Kidney glomerular epithelial cell (primary cell): ENCODE data around the gene SLC25A48.
A peak's percentile ranks its signal among the peaks of the same experiment; 100 is the strongest.
"Not testable (repeated sequence)": the region's sequence is repeated elsewhere in the genome, so short reads cannot be mapped to it uniquely, and the experiment has no call there.

Experiments used
- DNase-seq: peaks from one replicate; lab custom pipeline; 2025; lab: John Stamatoyannopoulos, UW

The SLC25A48 gene

GRCh38 chr5:135857630-135858311 is 23.3 kb downstream of the SLC25A48 start:
- no peak for DNase-seq

GRCh38 chr5:135859186-135859585 is 24.7 kb downstream of the SLC25A48 start:
- not testable (repeated sequence) for DNase-seq

GRCh38 chr5:135859641-135860040 is 25.2 kb downstream of the SLC25A48 start:
- no peak for DNase-seq

GRCh38 chr5:135861641-135862040 is 27.2 kb downstream of the SLC25A48 start:
- DNase-seq = no peak

GRCh38 chr5:135862086-135862485 is 27.6 kb downstream of the SLC25A48 start:
- no peak for DNase-seq

- DNase-seq = no peak
Observed at GRCh38 chr5:135862744-135863143, 28.3 kb downstream of the SLC25A48 start.

- DNase-seq = no peak
Observed at GRCh38 chr5:135864503-135865435, 30.3 kb downstream of the SLC25A48 start.

- DNase-seq = no peak
Observed at GRCh38 chr5:135866016-135866415, 31.6 kb downstream of the SLC25A48 start.

- no peak for DNase-seq
Observed at GRCh38 chr5:135867599-135867998, 33.1 kb downstream of the SLC25A48 start.

GRCh38 chr5:135868681-135869080 is 34.2 kb downstream of the SLC25A48 start:
- DNase-seq = no peak

GRCh38 chr5:135869276-135869675 is 34.8 kb downstream of the SLC25A48 start:
- no peak for DNase-seq

- no peak for DNase-seq
Observed at GRCh38 chr5:135869935-135870334, 35.5 kb downstream of the SLC25A48 start.

- no peak for DNase-seq
Observed at GRCh38 chr5:135871268-135871915, 36.9 kb downstream of the SLC25A48 start.

- no peak for DNase-seq
Observed at GRCh38 chr5:135873831-135874230, 39.4 kb downstream of the SLC25A48 start.

GRCh38 chr5:135874461-135874860 is 40.0 kb downstream of the SLC25A48 start:
- no peak for DNase-seq

GRCh38 chr5:135875567-135875966 is 41.1 kb downstream of the SLC25A48 start:
- no peak for DNase-seq

GRCh38 chr5:135876146-135876545 is 41.7 kb downstream of the SLC25A48 start:
- DNase-seq = no peak

- no peak for DNase-seq
Observed at GRCh38 chr5:135877570-135878155, 43.2 kb downstream of the SLC25A48 start.

GRCh38 chr5:135878156-135878620 is 43.7 kb downstream of the SLC25A48 start:
- DNase-seq = peak; percentile 62

- DNase-seq = no peak
Observed at GRCh38 chr5:135879591-135879990, 45.1 kb downstream of the SLC25A48 start.

- no peak for DNase-seq
Observed at GRCh38 chr5:135880278-135880677, 45.8 kb downstream of the SLC25A48 start.

GRCh38 chr5:135880801-135881200 is 46.3 kb downstream of the SLC25A48 start:
- no peak for DNase-seq
